BLaER1 (cell line): ENCODE measurements around the gene HOXD12.

Experiments used
- H3K27ac ChIP-seq: shearing (Covaris generic); formaldehyde crosslinking; 2 replicates; pipeline ENCODE4 v1.8.1; 2022
- H3K27me3 ChIP-seq: shearing (Covaris generic); formaldehyde crosslinking; 2 replicates; pipeline ENCODE4 v1.8.1; 2022
- H3K36me3 ChIP-seq: shearing (Covaris generic); formaldehyde crosslinking; 2 replicates; pipeline ENCODE4 v1.8.1; 2022
- H3K4me1 ChIP-seq: shearing (Covaris generic); formaldehyde crosslinking; 2 replicates; pipeline ENCODE4 v1.8.1; 2022
- H3K4me2 ChIP-seq: shearing (Covaris generic); formaldehyde crosslinking; 2 replicates; pipeline ENCODE4 v1.8.1; 2022
- H3K4me3 ChIP-seq: shearing (Covaris generic); formaldehyde crosslinking; 2 replicates; pipeline ENCODE4 v1.8.1; 2022
- H3K9ac ChIP-seq: shearing (Covaris generic); formaldehyde crosslinking; 2 replicates; pipeline ENCODE4 v1.8.1; 2022
- H3K9me3 ChIP-seq: shearing (Covaris generic); formaldehyde crosslinking; 2 replicates; pipeline ENCODE4 v1.8.1; 2022
- H4K20me1 ChIP-seq: shearing (Covaris generic); formaldehyde crosslinking; 2 replicates; pipeline ENCODE4 v1.8.1; 2022
- Cebpa-rat ChIP-seq: shearing (Covaris generic); IDR thresholded peaks from 2 replicates; pipeline ENCODE4 v1.8.1; 2022

The HOXD12 gene

DNA sequence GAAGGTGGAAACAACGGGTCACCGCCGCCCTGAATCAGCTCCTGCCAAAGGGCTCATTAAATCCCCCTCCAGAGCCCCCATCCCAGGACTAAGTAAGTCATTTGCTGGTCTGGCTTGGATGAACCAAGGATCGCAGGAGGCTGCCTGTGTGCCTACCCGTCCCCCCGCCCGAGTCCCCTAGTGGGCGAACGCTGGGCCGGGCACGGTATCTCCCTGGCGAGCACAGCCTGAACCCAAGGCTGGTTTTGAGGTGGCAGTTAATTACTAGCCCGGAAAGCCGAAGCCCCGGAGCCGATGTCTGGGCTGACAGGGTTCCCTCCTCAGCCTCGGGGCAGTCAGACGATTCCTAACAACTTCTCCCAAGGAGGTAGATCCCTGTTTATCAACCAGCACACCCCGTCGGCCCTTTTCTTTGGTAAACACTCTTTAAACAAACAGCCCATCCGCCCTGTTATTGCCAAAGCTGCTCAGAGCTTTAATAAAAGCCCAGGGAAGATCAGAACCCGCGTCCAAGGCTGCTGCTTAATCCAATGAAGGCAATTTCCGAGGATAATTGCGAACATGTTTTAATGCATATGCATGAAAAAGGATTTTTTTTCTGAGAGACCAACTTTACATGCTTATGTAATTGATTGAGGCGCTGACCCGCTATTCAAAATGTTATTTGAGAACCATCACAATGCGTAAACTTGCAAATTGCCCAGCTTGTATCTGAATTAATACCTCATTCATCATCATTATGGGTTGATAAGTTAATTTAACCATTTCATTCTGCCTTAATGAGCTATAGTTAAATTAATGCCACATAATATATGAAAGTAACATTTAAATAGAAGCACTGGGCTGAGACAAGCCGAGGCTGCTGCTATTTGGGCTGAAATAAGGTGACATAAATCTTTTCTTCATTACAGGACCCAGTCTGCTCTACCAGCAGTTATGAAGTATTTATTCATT lies 26.4 kb upstream of the HOXD12 start:
- Histone ChIP-seq H3K9ac (no peak overlapping the region), H3K4me1 (no peaks in the 10 kb centered on the region), H4K20me1 (peaks cover 58% of the 10 kb centered on the region), H3K27ac (no peak overlapping the region), H3K9me3 (peaks cover 31% of the 10 kb centered on the region), H3K27me3 (peaks cover 100% of the 10 kb centered on the region), H3K36me3 (no peaks in the 10 kb centered on the region), H3K4me3 (no peak overlapping the region), H3K4me2 (no peak overlapping the region)
- TF ChIP-seq Cebpa-rat = no peak

GRCh38 chr2:176074919-176075425 lies 24.6 kb upstream of the HOXD12 start:
- H3K27me3 ChIP-seq = peaks cover 100% of the 10 kb centered on the region
- H3K9me3 ChIP-seq = peaks cover 38% of the 10 kb centered on the region
- no peak overlapping the region for H3K4me3 ChIP-seq
- H3K27ac ChIP-seq = no peak overlapping the region
- 0 out of 2 replicates have a peak, but pooled peaks cover 7% of the 10 kb centered on the region for H3K4me1 ChIP-seq
- H3K4me2 ChIP-seq = no peak overlapping the region
- H3K36me3 ChIP-seq = no peaks in the 10 kb centered on the region
- TF ChIP-seq Cebpa-rat = no peak
- peaks cover 73% of the 10 kb centered on the region for H4K20me1 ChIP-seq
- no peak overlapping the region for H3K9ac ChIP-seq

DNA sequence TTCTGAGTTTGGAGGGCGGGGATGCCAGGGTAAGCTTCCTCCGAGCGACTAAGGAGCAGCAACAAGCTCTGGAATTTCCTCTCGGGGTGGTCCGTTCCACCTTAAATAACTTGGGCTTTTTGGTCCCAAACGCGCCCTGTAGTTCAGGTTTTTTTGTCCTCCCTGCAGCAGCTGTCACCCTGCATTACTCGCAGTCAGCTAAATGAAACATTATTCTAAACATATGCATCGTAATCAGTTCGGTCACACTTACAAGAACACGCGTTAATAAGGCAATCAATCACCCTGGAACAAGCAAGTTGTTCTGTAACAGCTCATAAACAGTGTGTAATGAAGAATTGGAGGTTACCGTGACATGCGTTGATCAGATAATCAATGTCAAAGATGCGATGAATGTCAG lies 24.1 kb upstream of the HOXD12 start:
- Histone ChIP-seq H4K20me1 (peaks cover 74% of the 10 kb centered on the region), H3K27me3 (peaks cover 100% of the 10 kb centered on the region), H3K9me3 (peaks cover 43% of the 10 kb centered on the region), H3K36me3 (no peaks in the 10 kb centered on the region), H3K4me1 (0 out of 2 replicates have a peak, but pooled peaks cover 7% of the 10 kb centered on the region), H3K9ac (no peak overlapping the region), H3K4me3 (no peak overlapping the region), H3K27ac (no peak overlapping the region), H3K4me2 (no peak overlapping the region)
- no peak for TF ChIP-seq Cebpa-rat

- Histone ChIP-seq H3K9me3 (peaks cover 48% of the 10 kb centered on the region), H3K27me3 (peaks cover 100% of the 10 kb centered on the region), H4K20me1 (peaks cover 78% of the 10 kb centered on the region), H3K4me3 (no peak overlapping the region), H3K27ac (no peak overlapping the region), H3K9ac (no peak overlapping the region), H3K4me2 (no peak overlapping the region), H3K4me1 (0 out of 2 replicates have a peak, but pooled peaks cover 7% of the 10 kb centered on the region), H3K36me3 (no peaks in the 10 kb centered on the region)
- TF ChIP-seq Cebpa-rat = no peak
These were observed 23.5 kb upstream of the HOXD12 start for GRCh38 chr2:176076063-176076462.

GRCh38 chr2:176076796-176077195 lies 22.8 kb upstream of the HOXD12 start:
- peaks cover 100% of the 10 kb centered on the region for H3K27me3 ChIP-seq
- no peak for TF ChIP-seq Cebpa-rat
- no peaks in the 10 kb centered on the region for H3K36me3 ChIP-seq

DNA sequence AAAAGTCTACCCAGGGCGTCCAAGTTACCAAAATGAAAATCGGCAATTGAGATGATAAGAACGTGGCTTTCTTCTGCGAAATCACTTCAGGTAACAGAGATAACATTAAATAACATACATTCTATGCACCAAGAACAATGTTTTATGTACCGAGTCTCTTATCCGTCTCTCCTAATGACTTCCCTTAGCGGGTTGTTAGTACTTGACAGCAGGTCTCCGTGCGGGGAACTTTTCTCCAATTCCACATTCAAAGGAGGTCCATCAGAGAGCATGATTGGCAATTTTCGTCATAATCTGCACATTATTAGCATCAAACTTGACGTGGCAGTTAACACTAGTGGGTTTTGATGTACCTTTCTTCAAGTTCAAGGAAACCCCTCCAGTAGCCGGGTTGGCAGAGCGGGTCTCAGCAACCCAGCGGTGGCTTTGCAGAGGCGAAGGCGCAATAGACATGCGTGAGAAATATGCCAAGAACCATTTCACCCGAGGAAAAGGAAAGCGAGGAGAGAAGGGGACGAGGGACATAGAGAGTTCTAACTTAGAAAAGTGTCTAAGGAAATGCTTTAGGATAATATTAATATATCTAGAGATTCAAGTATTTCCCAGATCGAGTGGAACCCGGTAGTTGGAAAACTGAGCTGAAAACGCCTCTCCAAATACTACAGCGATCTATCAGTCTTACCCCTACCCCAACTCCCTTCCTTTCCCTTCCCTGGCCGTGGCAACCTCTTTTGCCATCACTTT lies 20.9 kb upstream of the HOXD12 start:
- Histone ChIP-seq H3K4me3 (peak overlapping the region; percentile 22; the same call in 1 of the 2 replicates), H3K9ac (no peak overlapping the region), H3K27ac (no peak overlapping the region), H4K20me1 (peaks cover 71% of the 10 kb centered on the region), H3K4me2 (no peak overlapping the region), H3K4me1 (0 out of 2 replicates have a peak, but pooled peaks cover 7% of the 10 kb centered on the region), H3K27me3 (peaks cover 100% of the 10 kb centered on the region), H3K36me3 (no peaks in the 10 kb centered on the region), H3K9me3 (peaks cover 54% of the 10 kb centered on the region)
- TF ChIP-seq Cebpa-rat = no peak

More at GRCh38 chr2:176076796-176077195, 22.8 kb upstream of the HOXD12 start:
- Histone ChIP-seq H3K9me3 (peaks cover 48% of the 10 kb centered on the region), H4K20me1 (peaks cover 75% of the 10 kb centered on the region), H3K4me1 (0 out of 2 replicates have a peak, but pooled peaks cover 7% of the 10 kb centered on the region), H3K27ac (no peak overlapping the region), H3K4me2 (no peak overlapping the region), H3K4me3 (no peak overlapping the region), H3K9ac (no peak overlapping the region)

DNA sequence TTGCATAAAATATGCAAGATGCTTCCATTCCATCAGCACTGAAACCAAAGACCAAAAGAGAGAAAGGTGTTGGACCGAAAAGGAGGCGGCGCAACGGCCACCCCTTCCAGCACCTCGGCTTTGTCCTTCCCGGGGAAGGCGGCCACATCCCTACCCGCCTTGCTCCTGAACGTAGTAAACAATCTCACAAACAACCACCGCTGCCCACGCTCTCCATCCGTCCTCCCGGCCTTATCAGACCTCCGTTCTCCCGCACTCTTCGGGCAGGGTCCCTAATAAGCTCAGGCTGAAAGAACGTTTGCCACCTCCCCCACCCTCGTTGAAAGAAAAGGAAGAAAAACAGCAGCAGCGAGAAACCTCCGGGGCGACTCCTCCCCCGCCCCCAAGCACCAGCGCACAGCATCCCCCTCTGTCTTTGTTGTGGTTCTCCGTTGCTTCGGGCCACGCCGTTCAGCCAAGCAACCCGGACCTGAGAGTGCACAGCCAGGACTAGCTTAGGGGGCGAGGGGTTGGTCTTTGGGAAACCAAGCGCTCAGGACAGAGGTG lies 20.2 kb upstream of the HOXD12 start:
- H3K4me3 ChIP-seq = peak overlapping the region; percentile 22; the same call in 1 of the 2 replicates
- TF ChIP-seq Cebpa-rat = no peak
- peaks cover 74% of the 10 kb centered on the region for H4K20me1 ChIP-seq
- peak overlapping the region; percentile 36 for H3K4me2 ChIP-seq
- H3K27me3 ChIP-seq = peaks cover 100% of the 10 kb centered on the region
- H3K9ac ChIP-seq = no peak overlapping the region
- H3K4me1 ChIP-seq = 0 out of 2 replicates have a peak, but pooled peaks cover 7% of the 10 kb centered on the region
- H3K27ac ChIP-seq = no peak overlapping the region
- no peaks in the 10 kb centered on the region for H3K36me3 ChIP-seq
- H3K9me3 ChIP-seq = peaks cover 61% of the 10 kb centered on the region

GRCh38 chr2:176079831-176080539 lies 19.6 kb upstream of the HOXD12 start:
- H3K27me3 ChIP-seq = peaks cover 100% of the 10 kb centered on the region
- no peak overlapping the region for H3K9ac ChIP-seq
- H3K36me3 ChIP-seq = no peaks in the 10 kb centered on the region
- peak overlapping the region; percentile 36 for H3K4me2 ChIP-seq
- H3K27ac ChIP-seq = no peak overlapping the region
- peak overlapping the region; percentile 31 for H3K4me3 ChIP-seq
- 0 out of 2 replicates have a peak, but pooled peaks cover 7% of the 10 kb centered on the region for H3K4me1 ChIP-seq
- TF ChIP-seq Cebpa-rat = no peak
- peaks cover 67% of the 10 kb centered on the region for H3K9me3 ChIP-seq
- peaks cover 74% of the 10 kb centered on the region for H4K20me1 ChIP-seq
